Loucy (cell line): ENCODE data around the gene RORC.

Experiments used
- EZH2phosphoT487 ChIP-seq: fragments of 200-600 bp; IDR thresholded peaks from 2 replicates; pipeline ENCODE4 v1.6.1; 2018; ENCODE audit warnings: antibody characterized with exemption, mild to moderate bottlenecking, moderate library complexity, borderline replicate concordance
- TF ChIP-seq, protein P1 (sequence below): fragments of 200-600 bp; sonication (generic); conservative IDR thresholded peaks from 2 replicates; pipeline ENCODE4 v1.5.1; 2014; ENCODE audit warnings: mild to moderate bottlenecking, antibody characterized with exemption, low read length

DNA sequence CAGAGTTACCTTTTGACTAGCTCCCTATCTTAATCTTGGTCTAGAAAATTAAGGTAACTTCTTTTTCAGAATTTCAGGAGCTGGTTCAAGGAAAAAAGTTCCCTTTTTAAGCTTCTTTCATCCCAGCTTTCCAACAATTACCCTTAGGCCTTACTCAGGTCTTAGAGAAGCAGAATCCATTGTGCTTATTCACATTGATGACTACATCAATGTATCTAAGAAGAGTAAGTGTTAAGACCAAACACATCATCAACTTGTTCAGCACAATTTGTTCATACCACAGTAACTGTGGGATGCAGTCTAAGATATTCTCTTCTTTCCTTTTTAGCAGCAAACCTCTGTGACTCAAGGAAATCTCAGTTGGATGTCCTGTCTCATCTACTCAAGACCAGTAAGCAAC, 72.4 kb downstream of the RORC start:
- TF ChIP-seq, protein P1, sequence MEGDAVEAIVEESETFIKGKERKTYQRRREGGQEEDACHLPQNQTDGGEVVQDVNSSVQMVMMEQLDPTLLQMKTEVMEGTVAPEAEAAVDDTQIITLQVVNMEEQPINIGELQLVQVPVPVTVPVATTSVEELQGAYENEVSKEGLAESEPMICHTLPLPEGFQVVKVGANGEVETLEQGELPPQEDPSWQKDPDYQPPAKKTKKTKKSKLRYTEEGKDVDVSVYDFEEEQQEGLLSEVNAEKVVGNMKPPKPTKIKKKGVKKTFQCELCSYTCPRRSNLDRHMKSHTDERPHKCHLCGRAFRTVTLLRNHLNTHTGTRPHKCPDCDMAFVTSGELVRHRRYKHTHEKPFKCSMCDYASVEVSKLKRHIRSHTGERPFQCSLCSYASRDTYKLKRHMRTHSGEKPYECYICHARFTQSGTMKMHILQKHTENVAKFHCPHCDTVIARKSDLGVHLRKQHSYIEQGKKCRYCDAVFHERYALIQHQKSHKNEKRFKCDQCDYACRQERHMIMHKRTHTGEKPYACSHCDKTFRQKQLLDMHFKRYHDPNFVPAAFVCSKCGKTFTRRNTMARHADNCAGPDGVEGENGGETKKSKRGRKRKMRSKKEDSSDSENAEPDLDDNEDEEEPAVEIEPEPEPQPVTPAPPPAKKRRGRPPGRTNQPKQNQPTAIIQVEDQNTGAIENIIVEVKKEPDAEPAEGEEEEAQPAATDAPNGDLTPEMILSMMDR = no peak
- no peak for TF ChIP-seq EZH2phosphoT487
